WERI-Rb-1 (cell line): Measurements from ENCODE around the gene C10orf67.

ENCODE experiments used
- DNase-seq: peaks from one replicate; pipeline ENCODE4 v3.0.0-alpha.2; 2020
- H3K27ac ChIP-seq: fragments of 250-450 bp; sonication (Bioruptor Pico); 2 replicates; pipeline ENCODE4 v1.5.1; 2020; ENCODE audit warnings: mild to moderate bottlenecking, moderate library complexity
- H3K27me3 ChIP-seq: fragments of 250-450 bp; sonication (Bioruptor Pico); 2 replicates; pipeline ENCODE4 v1.5.1; 2021; ENCODE audit warnings: mild to moderate bottlenecking, low read depth, moderate library complexity; ENCODE audit not compliant: insufficient read depth, severe bottlenecking
- H3K36me3 ChIP-seq: fragments of 250-450 bp; sonication (Bioruptor Pico); 2 replicates; pipeline ENCODE4 v1.5.1; 2020; ENCODE audit warnings: mild to moderate bottlenecking, moderate library complexity
- H3K4me3 ChIP-seq: 2 replicates; pipeline ENCODE4 v1.5.1; 2011; ENCODE audit warnings: low read depth, mild to moderate bottlenecking, control low read depth, low read length
- H3K9me3 ChIP-seq: fragments of 250-450 bp; sonication (Bioruptor Pico); 2 replicates; pipeline ENCODE4 v1.5.1; 2021; ENCODE audit warnings: mild to moderate bottlenecking, moderate library complexity; ENCODE audit not compliant: severe bottlenecking
- CTCF ChIP-seq: IDR thresholded peaks from 2 replicates; pipeline ENCODE4 v1.5.1; 2011; ENCODE audit warnings: low read depth, mild to moderate bottlenecking, control low read depth, inconsistent platforms, low read length

C10orf67 gene

GRCh38 chr10:23173214-23174073, 171.2 kb downstream of the C10orf67 start:
- Histone ChIP-seq H3K27ac (no peak overlapping the region), H3K9me3 (no peaks in the 10 kb centered on the region), H3K27me3 (peaks cover 4% of the 10 kb centered on the region), H3K4me3 (peak overlapping the region; percentile 44), H3K36me3 (no peaks in the 10 kb centered on the region)
- peak; percentile 30; the same call in 1 of the 2 replicates for TF ChIP-seq CTCF
- peak; percentile 37 for DNase-seq

GRCh38 chr10:23172429-23173213, 172.0 kb downstream of the C10orf67 start:
- Histone ChIP-seq H3K9me3 (no peaks in the 10 kb centered on the region), H3K27ac (no peak overlapping the region), H3K4me3 (peak overlapping the region; percentile 44), H3K27me3 (peaks cover 4% of the 10 kb centered on the region), H3K36me3 (no peaks in the 10 kb centered on the region)
- no peak for DNase-seq
- no peak for TF ChIP-seq CTCF

DNA sequence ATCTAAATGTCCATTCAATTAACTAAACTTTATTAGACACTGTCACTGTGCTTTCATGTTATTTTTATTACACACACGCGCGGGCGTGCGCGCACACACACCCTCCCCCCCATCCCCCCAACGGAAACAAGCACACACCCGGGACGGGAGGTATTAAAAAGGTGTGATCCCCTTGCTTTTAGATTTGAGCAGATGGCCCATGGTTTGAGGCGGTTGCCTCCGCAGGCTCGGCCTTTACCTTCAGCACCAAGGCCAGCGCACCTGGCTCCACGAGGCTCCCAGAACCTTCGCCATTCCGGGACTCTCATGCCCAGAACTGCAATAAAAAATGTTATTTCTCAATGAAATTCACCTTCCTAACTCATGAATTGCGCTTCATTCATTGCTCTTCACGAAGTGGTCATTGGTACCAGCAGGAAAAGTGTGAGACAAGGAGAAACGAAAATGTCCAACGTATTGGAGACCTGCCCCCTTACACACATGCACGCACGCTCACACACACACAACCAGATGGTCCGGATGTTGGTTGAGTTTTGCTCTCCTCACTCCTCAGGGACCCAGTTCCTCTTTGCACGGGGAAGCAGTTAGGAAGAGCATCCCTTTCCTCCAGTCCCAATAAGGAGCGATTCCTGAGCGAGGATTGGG, 173.2 kb downstream of the C10orf67 start:
- Histone ChIP-seq H3K36me3 (no peaks in the 10 kb centered on the region), H3K27me3 (peaks cover 4% of the 10 kb centered on the region), H3K27ac (no peak overlapping the region), H3K9me3 (no peaks in the 10 kb centered on the region), H3K4me3 (no peak overlapping the region)
- DNase-seq: no peak
- TF ChIP-seq CTCF: no peak

GRCh38 chr10:23158370-23158769, 186.2 kb downstream of the C10orf67 start:
- DNase-seq: peak; percentile 28
- Histone ChIP-seq H3K36me3 (no peaks in the 10 kb centered on the region), H3K9me3 (no peaks in the 10 kb centered on the region), H3K4me3 (peak overlapping the region; percentile 29), H3K27me3 (no peaks in the 10 kb centered on the region), H3K27ac (no peak overlapping the region)
- peak; percentile 65 for TF ChIP-seq CTCF

DNA sequence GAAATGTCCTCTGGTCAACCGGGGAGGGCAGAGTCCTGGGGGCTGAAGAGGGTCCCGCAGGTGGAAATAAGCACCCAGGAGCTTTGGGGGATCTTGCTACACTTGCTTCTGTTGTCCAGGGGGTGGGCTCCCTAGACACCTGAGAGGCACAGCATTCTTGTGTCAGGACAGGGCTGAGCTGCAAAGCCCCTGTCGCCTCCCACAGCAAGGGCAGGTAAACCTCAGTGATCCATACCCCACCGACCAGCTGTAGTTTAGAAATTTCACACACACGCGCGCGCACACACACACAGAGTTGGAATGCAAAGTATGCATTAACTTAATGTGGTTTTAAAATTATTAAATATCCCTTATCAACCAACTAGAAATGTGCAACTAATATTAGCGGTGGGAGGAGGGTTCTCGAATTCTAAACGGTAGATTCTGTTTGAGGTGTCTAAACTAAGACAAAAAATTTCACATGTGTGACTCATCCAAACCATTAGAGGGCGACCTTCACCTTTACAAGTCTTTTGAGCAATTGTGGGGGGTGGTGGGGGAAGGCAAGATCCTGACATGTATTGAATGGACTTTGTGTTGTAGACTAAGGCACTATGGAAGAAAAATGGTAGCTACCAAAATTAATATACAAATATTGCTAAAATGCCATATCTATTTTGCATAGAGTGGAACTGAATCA, 186.8 kb downstream of the C10orf67 start:
- TF ChIP-seq CTCF: peak; percentile 20; the same call in 1 of the 2 replicates
- H3K27me3 ChIP-seq: no peaks in the 10 kb centered on the region
- no peaks in the 10 kb centered on the region for H3K36me3 ChIP-seq
- peak overlapping the region; percentile 29 for H3K4me3 ChIP-seq
- no peaks in the 10 kb centered on the region for H3K9me3 ChIP-seq
- DNase-seq: peak; percentile 24
- H3K27ac ChIP-seq: no peak overlapping the region
